BE2C (cell line): Measurements from ENCODE around the gene COL28A1.

ENCODE experiments used
- DNase-seq: peaks from one replicate; pipeline ENCODE4 v3.0.0-alpha.2; 2020
- H3K27me3 ChIP-seq: fragments of 250-450 bp; sonication (Bioruptor Pico); 2 replicates; pipeline ENCODE4 v1.5.1; 2020; ENCODE audit warnings: mild to moderate bottlenecking
- H3K36me3 ChIP-seq: fragments of 250-450 bp; sonication (Bioruptor Pico); 2 replicates; pipeline ENCODE4 v1.5.1; 2020; ENCODE audit warnings: mild to moderate bottlenecking
- H3K4me1 ChIP-seq: fragments of 250-450 bp; sonication (Bioruptor Pico); 2 replicates; pipeline ENCODE4 v1.5.1; 2020
- H3K4me3 ChIP-seq: 2 replicates; pipeline ENCODE4 v1.5.1; 2011; ENCODE audit warnings: low read depth, low read length
- H3K9me3 ChIP-seq: fragments of 250-450 bp; sonication (Bioruptor Pico); 2 replicates; pipeline ENCODE4 v1.5.1; 2020
- TF ChIP-seq, protein P1 (sequence below): IDR thresholded peaks from 2 replicates; pipeline ENCODE4 v1.5.1; 2012; ENCODE audit warnings: mild to moderate bottlenecking, low read depth, low read length

The COL28A1 gene

DNA sequence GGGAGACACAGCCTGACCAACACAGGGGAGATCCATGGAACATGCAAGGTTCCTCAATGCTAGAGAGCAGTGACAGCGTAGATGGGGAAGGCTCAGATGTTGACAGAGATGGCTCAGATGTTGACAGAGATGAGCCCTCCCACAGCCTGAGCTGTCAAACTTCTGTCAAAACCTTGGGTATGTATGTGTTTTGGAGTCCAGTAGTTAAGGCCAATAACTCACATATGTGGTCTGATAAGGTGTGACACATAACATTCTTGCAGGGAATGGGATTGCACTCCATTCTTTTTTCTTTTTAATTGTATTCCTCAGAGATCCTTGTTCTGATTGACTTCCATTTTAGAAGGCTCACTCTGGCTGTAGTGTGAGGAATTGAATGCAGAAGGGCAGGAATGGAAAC, 217.1 kb downstream of the COL28A1 start:
- H3K36me3 ChIP-seq = no peaks in the 10 kb centered on the region
- no peak overlapping the region for H3K4me3 ChIP-seq
- no peaks in the 10 kb centered on the region; the same call in 1 of the 2 replicates for H3K27me3 ChIP-seq
- no peak for DNase-seq
- no peaks in the 10 kb centered on the region for H3K4me1 ChIP-seq
- TF ChIP-seq, protein P1, sequence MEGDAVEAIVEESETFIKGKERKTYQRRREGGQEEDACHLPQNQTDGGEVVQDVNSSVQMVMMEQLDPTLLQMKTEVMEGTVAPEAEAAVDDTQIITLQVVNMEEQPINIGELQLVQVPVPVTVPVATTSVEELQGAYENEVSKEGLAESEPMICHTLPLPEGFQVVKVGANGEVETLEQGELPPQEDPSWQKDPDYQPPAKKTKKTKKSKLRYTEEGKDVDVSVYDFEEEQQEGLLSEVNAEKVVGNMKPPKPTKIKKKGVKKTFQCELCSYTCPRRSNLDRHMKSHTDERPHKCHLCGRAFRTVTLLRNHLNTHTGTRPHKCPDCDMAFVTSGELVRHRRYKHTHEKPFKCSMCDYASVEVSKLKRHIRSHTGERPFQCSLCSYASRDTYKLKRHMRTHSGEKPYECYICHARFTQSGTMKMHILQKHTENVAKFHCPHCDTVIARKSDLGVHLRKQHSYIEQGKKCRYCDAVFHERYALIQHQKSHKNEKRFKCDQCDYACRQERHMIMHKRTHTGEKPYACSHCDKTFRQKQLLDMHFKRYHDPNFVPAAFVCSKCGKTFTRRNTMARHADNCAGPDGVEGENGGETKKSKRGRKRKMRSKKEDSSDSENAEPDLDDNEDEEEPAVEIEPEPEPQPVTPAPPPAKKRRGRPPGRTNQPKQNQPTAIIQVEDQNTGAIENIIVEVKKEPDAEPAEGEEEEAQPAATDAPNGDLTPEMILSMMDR = no peak
- H3K9me3 ChIP-seq = no peaks in the 10 kb centered on the region

DNA sequence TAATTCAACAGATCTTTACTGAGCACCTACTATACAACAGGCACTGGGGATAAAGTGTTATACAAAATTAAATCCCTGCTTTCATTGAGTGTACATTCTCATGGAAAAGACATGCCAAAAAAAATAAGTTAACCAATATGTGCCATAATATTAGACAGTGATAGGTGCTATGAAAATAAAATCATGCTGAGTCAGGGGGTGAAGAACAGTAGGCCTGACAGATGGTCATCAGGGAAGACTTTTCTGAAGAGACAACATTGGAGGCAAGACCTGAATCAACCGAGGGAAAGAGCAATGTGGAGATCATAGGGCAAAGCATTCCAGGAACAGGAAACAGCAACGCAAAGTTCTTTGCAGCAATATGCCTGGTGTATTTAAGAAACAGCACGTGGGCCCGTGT, 217.8 kb downstream of the COL28A1 start:
- TF ChIP-seq, protein P1 = no peak
- Histone ChIP-seq H3K36me3 (no peaks in the 10 kb centered on the region), H3K4me3 (no peak overlapping the region), H3K4me1 (no peaks in the 10 kb centered on the region), H3K27me3 (no peaks in the 10 kb centered on the region; the same call in 1 of the 2 replicates), H3K9me3 (no peaks in the 10 kb centered on the region)
- no peak for DNase-seq

DNA sequence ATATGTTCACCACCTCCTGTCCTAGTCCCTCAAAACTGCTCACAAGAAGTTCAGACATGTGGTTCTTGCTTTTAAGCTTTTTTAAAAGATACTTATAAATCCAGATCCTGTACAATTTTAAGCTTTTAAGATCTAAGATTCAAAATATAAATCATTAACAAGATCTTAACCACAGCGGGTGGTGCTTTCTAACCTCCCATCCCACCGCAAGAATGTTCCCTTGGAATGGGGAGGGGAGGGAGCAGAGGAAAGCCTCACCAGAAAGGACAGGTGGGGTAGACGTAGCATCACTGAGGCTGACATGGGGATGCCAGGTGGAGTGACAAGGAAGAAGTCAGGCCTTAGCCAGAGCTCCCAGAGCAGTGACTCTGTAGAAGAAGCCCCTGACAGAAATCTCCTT, 219.8 kb downstream of the COL28A1 start:
- Histone ChIP-seq H3K4me3 (no peak overlapping the region), H3K36me3 (no peaks in the 10 kb centered on the region)
- no peak for DNase-seq

DNA sequence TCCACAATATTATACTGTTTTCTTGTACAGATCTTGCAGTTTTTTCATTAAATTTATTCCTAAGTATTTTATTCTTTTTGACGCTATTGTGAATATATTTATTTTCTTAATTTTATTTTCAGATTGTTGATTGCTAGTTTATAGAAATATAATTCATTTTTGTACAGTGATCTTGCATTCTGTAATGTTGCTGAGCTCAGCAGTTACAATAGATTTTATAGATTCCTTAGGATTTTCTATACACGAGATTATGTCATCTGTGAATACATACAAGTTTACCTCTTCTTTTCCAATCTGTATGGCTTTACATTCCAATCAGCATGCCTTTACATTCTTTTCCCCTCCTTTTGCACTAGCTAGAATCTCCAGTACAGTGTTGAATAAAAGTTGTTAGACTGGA, 223.3 kb downstream of the COL28A1 start:
- TF ChIP-seq, protein P1 = no peak
- Histone ChIP-seq H3K27me3 (peaks cover 2% of the 10 kb centered on the region), H3K36me3 (no peaks in the 10 kb centered on the region), H3K4me1 (no peaks in the 10 kb centered on the region), H3K9me3 (no peaks in the 10 kb centered on the region), H3K4me3 (no peak overlapping the region)
- DNase-seq = no peak

More for the DNA sequence above, 219.8 kb downstream of the COL28A1 start:
- Histone ChIP-seq H3K27me3 (no peaks in the 10 kb centered on the region; the same call in none of the 2 replicates), H3K9me3 (no peaks in the 10 kb centered on the region), H3K4me1 (no peaks in the 10 kb centered on the region)
- TF ChIP-seq, protein P1 = no peak

DNA sequence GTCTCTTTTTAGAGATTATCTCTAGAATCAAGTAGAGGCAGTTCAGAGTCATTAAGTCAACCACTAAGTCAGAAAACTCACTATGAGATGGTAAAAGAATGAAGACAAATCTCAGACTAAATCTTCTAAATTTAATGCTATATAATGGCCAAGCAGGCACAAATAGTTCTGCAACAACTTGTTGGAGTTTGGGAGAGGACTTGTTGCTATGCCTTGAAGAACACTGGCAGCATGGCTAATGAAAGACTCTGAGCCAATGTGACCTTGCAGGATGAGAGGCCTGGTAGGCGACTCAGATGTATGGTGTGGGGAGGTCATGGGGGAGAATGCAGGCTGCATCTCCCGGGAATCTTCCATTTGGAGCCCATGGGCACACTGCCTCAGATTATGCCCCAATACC, 224.7 kb downstream of the COL28A1 start:
- TF ChIP-seq, protein P1 = no peak

DNA sequence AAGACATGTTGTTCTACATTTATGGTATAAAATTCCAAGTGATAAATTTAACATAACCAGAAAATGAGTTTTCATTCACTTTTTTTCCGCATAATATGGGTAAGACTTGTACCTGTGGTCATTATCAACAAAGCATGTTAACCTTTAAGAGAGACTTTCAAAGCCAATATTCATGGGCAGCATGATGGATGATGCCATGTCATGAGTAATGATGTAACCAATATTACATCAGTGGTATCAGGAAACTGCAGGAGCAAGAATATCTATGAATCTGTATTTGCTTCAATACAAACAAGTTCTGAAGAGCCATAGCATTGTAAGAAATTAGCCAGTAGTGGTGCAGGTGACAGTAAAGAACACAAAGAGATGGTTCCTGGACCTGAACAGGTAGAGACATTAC, 226.5 kb downstream of the COL28A1 start:
- peaks cover 2% of the 10 kb centered on the region for H3K27me3 ChIP-seq
- H3K9me3 ChIP-seq = no peaks in the 10 kb centered on the region
- DNase-seq = no peak
- no peaks in the 10 kb centered on the region for H3K4me1 ChIP-seq
- H3K4me3 ChIP-seq = no peak overlapping the region
- TF ChIP-seq, protein P1 = no peak
- no peaks in the 10 kb centered on the region for H3K36me3 ChIP-seq

More for the DNA sequence above, 224.7 kb downstream of the COL28A1 start:
- Histone ChIP-seq H3K27me3 (peaks cover 2% of the 10 kb centered on the region), H3K4me1 (no peaks in the 10 kb centered on the region), H3K4me3 (no peak overlapping the region), H3K9me3 (no peaks in the 10 kb centered on the region), H3K36me3 (no peaks in the 10 kb centered on the region)
- no peak for DNase-seq
